Ecto neural progenitor cell (in vitro differentiated cells): Measurements from ENCODE around the gene RSF1.

Experiments used
- DNase-seq: peaks from one replicate; pipeline ENCODE4 v3.0.0-alpha.2; 2018; ENCODE audit warnings: low spot score

RSF1 gene

DNA sequence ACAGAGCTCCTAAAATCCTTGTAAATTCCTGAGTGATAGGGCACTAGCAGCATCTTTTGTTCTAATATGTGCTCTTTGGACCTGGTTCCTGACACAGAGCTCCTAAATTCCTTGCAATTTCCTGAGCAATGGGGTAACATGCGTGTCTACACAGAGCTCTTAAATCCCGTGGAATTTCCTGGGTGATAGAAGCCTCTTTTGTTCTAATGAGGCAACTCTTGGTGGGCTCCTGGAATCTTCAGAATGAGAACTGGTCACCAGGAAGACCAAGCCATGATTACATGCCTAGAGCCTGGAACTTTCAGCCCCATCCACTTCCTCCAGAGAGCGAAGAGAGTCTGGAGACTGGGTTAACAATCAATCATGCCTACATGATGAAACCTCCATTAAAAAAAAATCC lies 19.0 kb downstream of the RSF1 start:
- DNase-seq: no peak

DNA sequence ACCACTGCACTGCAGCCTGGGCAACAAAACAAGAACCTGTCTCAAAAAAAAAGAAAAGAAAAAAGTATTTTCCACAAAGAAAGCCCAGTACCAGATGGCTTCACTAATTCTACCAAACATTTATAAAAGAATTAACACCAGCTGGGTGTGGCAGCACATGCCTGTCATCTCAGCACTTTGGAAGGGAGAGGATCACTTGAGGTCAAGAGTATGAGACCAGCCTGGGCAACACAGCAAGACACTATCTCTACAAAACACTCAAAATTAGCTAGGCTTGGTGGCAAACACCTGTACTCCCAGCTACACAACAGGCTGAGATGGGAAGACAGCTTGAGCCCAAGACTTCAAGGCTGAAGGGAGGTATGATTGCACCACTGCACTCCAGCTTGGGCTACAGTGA lies 20.1 kb downstream of the RSF1 start:
- DNase-seq: no peak

DNA sequence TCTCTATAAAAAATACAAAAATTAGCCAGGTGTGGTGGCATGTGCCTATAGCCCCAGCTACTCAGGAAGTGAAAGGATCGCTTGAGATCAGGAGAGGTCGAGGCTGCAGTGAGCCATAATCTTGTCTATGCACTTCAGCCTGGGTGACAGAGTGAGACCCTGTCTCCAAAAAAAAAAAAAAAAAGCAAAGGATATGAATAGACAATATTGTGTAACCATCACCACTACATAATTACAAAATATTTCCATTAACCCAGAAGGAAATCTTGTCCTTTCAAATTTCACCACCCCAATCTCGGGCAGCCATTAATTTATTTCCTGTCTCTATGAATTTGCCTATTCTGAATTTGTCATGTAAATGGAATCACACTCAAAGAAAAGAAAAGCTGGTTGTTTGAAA lies 21.2 kb downstream of the RSF1 start:
- DNase-seq: no peak

DNA sequence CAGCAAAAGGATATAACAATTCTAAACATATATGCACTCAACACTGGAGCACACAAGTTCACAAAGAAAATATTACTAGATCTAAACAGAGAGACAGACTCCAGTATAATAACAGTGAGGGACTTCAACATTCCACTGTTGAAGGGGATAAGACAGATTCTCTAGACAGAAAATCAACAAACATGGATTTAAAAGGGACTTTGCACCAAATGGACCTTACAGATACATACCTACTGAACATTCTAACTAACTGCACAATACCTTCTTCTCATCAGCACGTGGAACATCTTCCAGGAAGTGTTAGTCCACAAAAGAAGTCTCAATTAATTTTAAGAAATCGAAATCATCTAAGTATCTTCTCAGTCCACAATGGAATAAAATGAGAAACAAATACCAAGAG lies 26.6 kb downstream of the RSF1 start:
- no peak for DNase-seq

DNA sequence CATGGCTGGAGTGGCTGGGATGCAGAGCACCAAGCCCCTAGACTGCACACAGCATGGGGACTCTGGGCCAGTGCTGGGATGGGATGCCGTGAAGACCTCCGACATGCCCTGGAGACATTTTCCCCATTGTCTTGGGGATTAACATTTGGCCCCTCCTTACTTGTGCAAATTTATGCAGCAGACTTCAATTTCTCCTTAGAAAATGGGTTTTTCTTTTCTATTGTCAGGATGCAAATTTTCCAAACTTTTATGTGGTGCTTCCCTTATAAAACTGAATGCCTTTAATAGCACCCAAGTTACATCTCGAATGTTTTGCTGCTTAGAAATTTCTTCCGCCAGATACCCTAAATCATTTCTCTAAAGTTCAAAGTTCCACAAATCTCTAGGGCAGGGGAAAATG lies 29.2 kb downstream of the RSF1 start:
- no peak for DNase-seq

DNA sequence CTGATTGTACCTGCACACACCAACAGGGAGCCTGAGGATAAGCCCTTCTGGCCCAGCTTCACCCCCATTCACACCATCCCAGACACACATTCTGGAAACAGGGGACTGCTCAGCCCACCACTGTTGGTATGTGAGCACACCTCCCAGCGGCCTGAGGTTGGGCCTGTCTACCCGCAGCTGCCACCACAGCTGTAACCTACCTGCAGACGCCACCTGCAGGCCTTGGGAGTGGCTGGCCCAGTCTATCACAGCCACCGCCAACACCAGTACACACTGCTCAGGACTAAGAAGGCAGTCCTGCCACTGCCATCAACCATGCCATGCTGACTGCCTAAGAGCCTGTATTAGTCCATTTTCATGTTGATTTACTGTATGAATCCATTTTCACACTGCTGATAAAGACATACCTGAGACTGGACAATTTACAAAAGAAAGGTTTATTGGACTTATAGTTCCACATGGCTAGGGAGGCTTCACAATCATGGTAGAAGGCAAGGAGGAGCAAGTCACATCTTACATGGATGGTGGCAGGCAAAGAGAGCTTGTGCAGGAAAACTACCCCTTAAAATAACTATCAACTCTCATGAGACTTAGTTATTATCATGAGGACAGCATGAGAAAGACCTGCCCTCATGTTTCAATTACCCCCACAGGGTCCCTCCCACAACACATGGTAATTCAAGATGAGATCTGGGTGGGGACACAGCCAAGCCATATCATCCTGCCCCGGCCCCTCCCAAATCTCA lies 30.6 kb downstream of the RSF1 start:
- DNase-seq: no peak

DNA sequence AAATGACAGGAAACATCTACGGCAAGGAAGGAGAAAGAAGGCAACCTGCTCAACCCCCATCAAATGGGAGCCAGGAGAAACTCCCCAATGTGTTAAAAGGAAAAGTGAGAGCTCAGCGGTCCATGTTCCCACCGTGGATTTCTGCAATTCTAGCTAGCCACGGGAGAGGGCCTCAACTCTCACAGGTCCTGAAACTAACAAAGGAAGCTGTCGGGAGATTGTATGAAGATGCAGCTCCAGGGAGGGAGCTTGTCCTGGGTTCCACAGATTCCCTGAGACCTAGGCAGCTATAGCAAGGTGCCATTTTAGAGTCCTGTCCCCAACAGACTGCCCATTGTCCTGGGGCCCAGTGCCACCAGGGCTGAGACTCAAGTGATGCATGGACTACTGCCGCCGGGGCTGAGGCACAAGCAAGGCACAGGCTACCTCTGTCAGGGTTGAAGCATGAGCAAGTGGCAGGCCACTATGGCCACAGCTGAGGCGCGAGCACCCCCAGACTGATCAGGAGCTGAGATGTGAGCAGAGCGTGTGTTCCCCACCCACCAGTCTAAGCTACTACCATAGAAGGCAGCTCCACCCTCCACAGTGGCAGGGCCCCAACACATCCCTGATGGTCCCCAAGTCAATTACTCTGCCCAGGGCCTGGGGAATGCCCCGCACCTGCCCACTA lies 31.3 kb downstream of the RSF1 start:
- DNase-seq: no peak

DNA sequence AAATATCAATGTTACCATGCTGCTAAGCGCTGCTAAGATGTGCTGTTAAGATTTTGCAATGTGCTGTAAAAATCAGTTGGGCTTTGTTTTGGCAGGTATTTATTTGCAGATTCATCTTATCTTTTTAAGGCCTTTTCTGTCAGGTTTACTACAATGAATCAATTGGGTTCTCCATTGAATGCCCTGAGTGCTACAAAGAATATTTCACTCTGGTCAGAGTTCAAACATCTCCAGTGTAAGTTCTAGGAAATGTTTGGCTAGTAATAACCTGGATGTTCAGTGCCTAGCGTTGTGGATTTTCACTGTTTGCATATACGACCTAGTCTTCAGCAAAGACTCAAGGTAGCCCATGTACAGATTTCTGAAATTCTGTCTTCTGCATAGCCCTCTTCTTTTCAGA lies 36.0 kb downstream of the RSF1 start:
- DNase-seq: no peak

DNA sequence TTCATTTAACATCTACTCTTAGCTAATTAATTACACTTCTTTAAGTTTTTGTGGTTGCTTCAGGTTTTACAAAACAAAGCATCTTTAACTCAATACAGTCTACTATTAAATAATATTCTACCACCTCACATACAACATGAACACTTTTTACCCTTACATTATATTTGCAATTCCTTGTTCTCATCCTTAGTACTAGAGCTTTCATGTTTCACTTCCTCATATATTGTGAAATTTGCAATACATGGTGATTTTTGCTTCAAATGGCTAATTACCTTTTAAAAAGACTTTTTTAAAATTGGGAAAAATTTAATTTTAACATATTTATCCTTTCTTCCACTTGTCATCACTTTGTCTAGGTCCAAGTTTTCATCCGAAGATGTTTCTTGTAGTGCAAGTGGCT lies 37.5 kb downstream of the RSF1 start:
- no peak for DNase-seq

DNA sequence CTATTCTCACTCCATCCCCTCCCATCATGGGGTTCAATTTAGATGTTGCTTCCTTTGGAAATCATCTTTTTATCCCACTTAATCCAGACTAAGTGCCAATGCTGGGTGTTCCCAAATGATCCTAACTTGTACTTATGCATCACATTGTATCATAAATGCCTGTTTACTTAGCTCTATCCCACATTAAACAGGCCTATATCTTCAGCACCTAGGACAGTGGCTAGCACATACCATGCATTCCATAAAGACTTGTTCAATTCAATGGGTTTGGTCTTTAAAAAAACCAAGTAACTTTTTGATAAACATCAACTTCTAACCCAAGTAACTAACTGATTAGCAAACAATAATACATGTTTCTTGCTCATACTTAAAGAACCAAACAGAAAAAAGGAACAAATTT lies 40.6 kb downstream of the RSF1 start:
- DNase-seq: no peak

DNA sequence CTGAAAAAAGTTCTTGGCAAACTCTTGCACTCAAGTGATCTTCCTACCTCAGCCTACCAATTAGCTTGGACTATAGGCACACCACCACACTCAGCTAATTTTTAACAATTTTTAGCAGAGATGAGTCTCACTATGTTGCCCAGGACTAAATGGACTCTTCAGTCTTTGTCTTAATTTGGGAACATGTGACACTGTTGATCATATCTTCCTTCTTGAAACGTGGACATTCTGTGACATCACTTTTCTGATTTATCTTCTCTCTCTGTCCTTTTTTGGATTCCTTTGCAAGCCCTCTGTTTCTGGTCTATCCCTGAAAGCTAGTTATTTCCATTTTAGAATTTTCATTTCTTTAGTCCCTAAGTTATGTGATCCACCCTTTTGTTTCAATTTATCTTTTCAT lies 42.0 kb downstream of the RSF1 start:
- no peak for DNase-seq

DNA sequence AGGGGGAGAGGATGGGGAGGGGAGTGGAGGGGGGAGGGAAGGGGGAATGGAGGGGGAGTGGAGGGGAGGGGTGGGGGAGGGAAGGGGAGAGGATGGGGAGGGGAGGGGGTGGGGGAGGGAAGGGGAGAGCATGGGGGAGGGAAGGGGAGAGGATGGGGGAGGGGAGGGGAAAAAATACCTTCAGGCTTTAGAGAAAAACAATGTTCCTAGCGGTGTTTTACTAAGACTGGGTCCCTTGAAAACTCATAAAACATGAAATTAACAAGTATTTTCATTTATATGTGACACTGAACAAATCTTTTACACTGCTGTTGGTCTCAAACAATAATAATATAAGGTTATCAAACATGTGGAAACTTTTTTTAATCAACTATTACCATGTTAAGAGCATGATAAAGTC lies 42.4 kb downstream of the RSF1 start:
- DNase-seq: no peak

DNA sequence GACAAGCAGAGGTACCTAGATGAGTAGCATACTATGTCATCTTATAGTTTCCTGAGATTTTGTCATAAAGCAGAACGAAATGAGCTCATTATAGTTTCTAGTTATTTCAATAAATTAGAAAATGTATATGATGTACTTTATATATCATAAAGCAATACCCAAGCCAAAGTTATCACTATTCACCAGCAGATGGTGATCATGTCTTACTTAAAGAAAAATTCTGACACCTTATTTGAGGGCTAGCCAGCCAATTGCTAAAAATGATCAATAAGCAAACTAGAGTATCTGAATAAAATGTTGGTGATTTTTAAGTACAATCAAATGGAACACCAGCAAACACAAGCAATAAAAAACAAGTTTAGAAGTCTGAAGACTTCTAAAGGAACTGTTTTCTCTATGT lies 44.1 kb downstream of the RSF1 start:
- DNase-seq: no peak

DNA sequence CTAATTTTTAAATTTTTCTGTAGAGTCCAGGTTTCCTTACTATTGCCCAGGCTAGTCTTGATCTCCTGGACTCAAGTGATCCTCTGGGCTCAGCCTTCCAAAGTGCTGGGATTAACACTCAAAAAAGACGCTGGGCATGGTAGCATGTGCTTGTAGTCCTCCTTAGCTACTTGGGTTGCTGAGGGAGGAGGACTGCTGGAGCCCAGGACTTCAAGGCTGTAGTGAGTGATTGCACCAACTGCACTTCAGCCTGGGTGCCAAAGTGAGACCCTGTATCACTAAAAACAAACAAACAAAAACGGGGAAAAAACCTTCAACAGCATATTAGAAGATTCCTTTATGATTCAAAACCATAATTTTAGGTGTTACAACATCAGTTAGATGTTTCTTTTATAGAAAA lies 44.6 kb downstream of the RSF1 start:
- no peak for DNase-seq

DNA sequence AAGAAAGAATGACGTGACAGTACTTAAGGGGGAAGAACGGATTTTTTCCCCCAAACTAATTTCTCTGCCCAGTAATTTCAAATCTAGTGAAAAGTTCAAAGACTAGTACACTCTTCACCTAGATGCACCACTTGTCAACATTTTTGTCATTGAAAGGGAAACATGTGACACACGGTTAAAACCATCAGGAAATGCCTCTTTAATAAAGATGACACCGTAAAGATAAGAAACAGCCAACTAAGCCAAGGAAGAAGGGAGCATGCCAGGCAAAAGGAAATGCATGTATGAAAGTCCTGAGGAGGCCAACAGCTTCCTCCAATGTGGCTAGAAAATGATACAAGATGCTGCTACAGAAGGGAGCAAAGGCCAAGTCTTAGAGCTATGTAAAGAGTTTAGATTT lies 49.4 kb downstream of the RSF1 start:
- no peak for DNase-seq

DNA sequence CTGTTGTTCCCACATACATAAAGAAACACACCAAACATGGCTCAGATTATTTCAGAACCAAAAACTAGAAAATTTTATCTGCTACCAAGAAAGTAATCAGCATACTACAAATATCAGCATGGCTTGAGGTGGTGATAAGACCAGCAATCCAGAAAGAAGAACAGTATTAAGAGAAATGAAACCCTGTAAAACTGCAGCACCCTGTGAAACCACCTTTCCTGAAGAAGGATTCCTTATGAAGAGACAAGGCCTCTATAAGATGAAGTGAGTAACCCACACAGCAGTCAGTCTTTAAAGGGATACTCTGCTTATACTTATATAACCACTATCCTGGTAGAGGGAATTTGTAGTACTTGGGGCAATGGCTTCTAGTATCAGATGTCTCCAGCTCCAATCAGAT lies 49.9 kb downstream of the RSF1 start:
- DNase-seq: no peak

DNA sequence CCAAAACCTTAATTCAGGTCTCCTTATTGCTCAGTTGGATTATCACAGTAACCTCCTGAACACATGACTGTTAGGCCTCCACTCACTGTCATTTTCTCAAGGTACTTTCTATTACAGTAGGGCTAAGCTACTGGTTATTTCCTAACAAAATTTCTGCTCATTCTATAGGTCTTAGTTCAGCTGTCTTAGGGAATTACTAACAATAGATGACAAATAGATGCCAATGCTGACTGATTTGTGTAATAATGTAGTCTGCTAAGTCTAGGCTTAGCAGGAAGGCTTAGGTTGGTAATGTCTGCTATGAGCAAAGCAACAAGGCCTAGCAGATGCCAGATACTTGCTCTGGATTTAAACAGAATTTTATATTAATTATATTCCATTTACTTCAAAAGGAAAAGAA lies 58.1 kb downstream of the RSF1 start:
- no peak for DNase-seq

DNA sequence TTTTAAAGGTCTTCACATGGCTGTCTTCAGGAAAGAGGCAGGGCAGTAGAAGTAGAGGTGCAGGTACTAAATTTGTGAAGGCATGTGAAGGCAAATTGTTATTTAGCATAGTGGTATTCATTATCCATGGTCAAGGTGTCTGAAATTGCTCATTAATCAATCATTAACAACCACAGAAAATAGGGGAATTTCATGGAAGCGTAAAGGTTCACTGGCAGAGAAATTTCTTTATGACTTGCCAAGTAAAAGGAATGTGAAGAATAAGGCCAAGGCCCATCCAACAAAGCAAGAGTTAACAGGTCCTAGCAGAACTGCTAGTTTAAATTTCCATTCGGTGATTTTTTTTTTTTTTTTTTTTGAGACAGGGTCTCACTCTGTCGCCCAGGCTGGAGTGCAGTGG lies 59.0 kb downstream of the RSF1 start:
- DNase-seq: no peak

DNA sequence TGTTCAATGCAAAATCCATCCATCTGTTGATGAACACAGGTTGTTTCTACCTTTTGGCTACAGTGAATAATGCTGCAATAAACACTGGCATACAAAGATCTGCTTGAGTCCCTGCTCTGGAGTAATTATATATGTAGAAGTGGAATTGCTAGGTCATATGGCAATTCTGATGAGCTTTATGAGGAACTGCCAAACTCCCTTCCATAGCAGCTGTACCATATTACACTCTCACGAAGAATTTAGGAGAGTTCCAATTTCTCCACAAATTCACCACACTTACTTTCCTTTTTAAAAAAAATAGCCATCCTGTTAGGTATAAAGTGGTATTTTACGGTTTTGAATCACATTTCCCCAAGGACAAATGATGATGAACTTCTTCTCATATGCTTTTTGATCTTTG lies 62.2 kb downstream of the RSF1 start:
- DNase-seq: no peak

DNA sequence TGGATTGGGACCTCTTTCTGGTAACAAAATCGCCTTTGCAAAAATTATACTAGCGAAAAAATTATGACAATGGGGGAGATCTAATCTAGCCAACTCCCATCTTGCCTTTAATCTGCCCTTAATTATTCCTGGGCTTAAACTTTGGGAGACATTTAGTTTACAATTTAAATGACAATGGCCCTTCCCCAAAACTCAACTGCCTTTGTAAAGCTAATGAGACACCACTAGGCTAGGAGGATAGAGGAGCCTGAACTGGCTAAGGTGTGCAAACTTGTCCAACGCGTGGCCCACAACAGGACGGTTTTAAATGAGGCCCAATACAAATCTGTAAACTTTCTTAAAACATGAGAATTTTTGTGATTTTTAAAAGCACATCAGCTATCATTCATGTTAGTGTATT lies 67.3 kb downstream of the RSF1 start:
- DNase-seq: no peak

DNA sequence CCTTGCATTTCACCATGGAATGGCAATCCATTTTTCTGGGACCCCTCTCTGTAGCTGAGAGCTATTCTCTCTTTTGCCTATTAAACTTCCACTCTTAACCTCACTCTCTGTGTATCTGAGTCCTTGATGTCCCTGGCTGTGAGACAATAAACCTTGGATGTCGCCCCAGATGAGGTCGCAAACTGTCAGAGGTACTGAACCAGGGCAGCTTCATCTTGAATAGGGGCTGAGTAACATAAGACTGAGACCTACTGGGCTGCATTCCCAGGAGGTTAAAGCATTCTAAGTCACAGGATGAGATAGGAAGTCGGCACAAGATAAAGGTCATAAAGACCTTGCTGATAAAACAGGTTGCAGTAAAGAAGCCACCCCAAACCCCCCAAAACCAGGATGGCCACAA lies 68.0 kb downstream of the RSF1 start:
- no peak for DNase-seq

DNA sequence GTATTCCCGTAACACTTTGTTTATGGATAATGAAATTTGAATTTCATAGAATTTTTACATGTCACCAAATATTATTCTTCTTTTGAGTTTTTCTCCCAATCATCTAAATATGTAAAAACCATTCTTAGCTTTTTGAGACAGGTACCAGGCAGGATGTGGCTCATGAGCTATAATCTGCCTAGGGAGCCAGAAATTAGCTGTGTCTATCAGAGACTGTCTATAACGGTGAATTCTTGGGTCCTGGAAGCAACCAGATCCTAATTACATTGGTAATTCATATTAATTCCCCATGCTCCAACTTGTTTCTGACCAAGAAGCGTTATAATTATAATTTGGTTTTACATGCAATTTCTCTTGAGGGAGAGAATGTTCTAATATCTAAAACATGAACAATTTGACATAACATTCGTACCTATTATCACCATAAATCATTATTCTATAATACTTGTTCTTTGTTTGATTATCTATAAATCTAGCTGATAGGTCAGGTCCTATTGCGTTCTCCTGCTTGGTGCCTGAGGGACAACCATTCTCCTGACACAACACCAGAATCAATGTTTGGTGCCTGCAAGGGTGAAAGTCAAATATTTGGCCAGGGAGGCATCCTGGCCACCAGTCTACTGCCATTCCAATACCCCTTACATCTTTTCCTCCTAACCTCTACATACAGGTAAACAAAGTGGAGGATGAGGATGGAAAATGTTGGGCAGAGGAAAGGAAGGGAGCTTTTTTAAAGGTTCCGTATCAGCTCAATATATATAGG lies 69.9 kb downstream of the RSF1 start:
- no peak for DNase-seq

DNA sequence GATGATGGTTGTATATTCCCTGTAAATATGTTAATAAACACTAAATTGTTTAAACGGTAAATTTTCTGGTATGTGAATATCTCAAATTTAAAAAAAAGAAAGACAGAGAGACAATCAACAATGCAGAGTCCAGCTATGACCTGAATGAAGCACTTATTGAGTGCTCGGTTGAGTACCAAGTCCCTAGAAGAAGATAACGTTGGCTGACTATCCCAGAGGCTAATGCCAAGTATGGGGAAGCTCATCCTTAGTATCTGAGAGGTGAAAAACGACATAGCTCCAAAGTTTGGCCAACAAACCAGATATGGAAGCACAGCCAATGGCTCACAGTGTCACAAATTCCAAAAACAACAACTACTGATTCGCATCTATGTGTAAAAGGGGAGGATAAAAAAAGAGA lies 71.3 kb downstream of the RSF1 start:
- DNase-seq: no peak
